Hepatocyte (in vitro differentiated cells): ENCODE measurements around the gene STK32B.

Source experiments
- CTCF ChIP-seq: fragments of 200-600 bp; sonication (generic); IDR thresholded peaks from 2 replicates; pipeline ENCODE4 v1.5.1; 2016; ENCODE audit warnings: antibody characterized with exemption, mild to moderate bottlenecking; ENCODE audit not compliant: poor library complexity
- EZH2 ChIP-seq: fragments of 200-600 bp; sonication (generic); IDR thresholded peaks from 2 replicates; pipeline ENCODE4 v1.6.1; 2016; ENCODE audit warnings: antibody characterized with exemption, mild to moderate bottlenecking, borderline replicate concordance

- TF ChIP-seq CTCF (no peak), EZH2 (no peak)
Measured at GRCh38 chr4:5386921-5387320, 335.6 kb downstream of the STK32B start.
